ENCODE measurements around the gene GNA12.

- no peak for TF ChIP-seq CTCF (IDR thresholded peaks at IDR 0.05)
- no peak for TF ChIP-seq POLR2A (IDR thresholded peaks at IDR 0.05)
Measured at GRCh38 chr7:2818653-2819052, 25.5 kb downstream of the GNA12 start.

All from right lobe of liver (tissue), 4 donors.